Measurements from ENCODE around the gene PNPO.
A peak's percentile ranks its signal among the peaks of the same experiment; 100 is the strongest.

The PNPO gene

GRCh38 chr17:47952171-47953021 lies 11.0 kb downstream of the PNPO start:
- no peak for DNase-seq

GRCh38 chr17:47953909-47954308 lies 12.5 kb downstream of the PNPO start:
- no peak for DNase-seq

GRCh38 chr17:47955497-47956461 lies 14.4 kb downstream of the PNPO start:
- DNase-seq: no peak

- no peak for DNase-seq
Observed at GRCh38 chr17:47956791-47957590, 15.6 kb downstream of the PNPO start.

- DNase-seq: no peak
Observed at GRCh38 chr17:47957591-47958490, 16.5 kb downstream of the PNPO start, which contains the start of gene PRR15L. Gene PRR15L (minus strand): TSS chr17:47957883. CDS start chr17:47953234, 4,649 bp downstream.

GRCh38 chr17:47959825-47960655 lies 18.7 kb downstream of the PNPO start:
- no peak for DNase-seq

GRCh38 chr17:47961406-47961805 lies 20.0 kb downstream of the PNPO start:
- DNase-seq: no peak

GRCh38 chr17:47962901-47963300 lies 21.5 kb downstream of the PNPO start:
- no peak for DNase-seq

GRCh38 chr17:47964856-47965255 lies 23.5 kb downstream of the PNPO start:
- no peak for DNase-seq

- no peak for DNase-seq
Observed at GRCh38 chr17:47966079-47966519, 24.7 kb downstream of the PNPO start.

GRCh38 chr17:47967607-47968252 lies 26.4 kb downstream of the PNPO start:
- DNase-seq: no peak

- DNase-seq: no peak
Observed at GRCh38 chr17:47968836-47969235, 27.5 kb downstream of the PNPO start.

GRCh38 chr17:47969930-47970724 lies 28.8 kb downstream of the PNPO start:
- no peak for DNase-seq

- peak; percentile 97 to 99 for DNase-seq
Observed at GRCh38 chr17:47970725-47971499, 29.5 kb downstream of the PNPO start, which contains the start of gene CDK5RAP3. Gene CDK5RAP3 (plus strand): TSS chr17:47971113. CDS start chr17:47971147, 34 bp downstream.

- no peak for DNase-seq
Observed at GRCh38 chr17:47973541-47973940, 32.2 kb downstream of the PNPO start.

- no peak for DNase-seq
Observed at GRCh38 chr17:47975189-47975822, 33.9 kb downstream of the PNPO start.

- DNase-seq: no peak
Observed at GRCh38 chr17:47975823-47976205, 34.4 kb downstream of the PNPO start.

GRCh38 chr17:47978324-47978723 lies 37.0 kb downstream of the PNPO start:
- DNase-seq: peak; percentile 16 to 25
